GM12878 (cell line): Measurements from ENCODE around the gene MAML3. TPM values are rescaled to one million over a fixed set of nuclear protein-coding genes. Genes with fewer than 3 reads are reported as not detected.

Experiments used
- ATAC-seq: fragments of 200-7000 bp; cut with Tn5 transposase; 3 replicates; pipeline ENCODE4 v1.9.1; 2020; ENCODE audit warnings: mild to moderate bottlenecking, moderate library complexity
- BruUV-seq: library from RNA; stranded (reverse); fragments of 400-500 nt; replicated peaks from 2 replicates; lab custom pipeline; 2021; lab: Mats Ljungman, UMichigan
- CTCF ChIA-PET: fragments of 300-600 bp; sonication (Branson Sonifier 250); formaldehyde crosslinking; extraction: SDS; loops from one replicate; lab custom pipeline; 2021; ENCODE audit warnings: inconsistent platforms; lab: Yijun Ruan, JAX
- POLR2A ChIA-PET: fragments of 350-600 bp; formaldehyde crosslinking; extraction: SDS; loops from one replicate; lab custom pipeline; 2021; ENCODE audit warnings: inconsistent platforms; lab: Charles Lee
- RAD21 ChIA-PET: fragments of 300-600 bp; sonication (Branson Sonifier 250); formaldehyde crosslinking; loops from one replicate; lab custom pipeline; 2023; ENCODE audit warnings: antibody characterized with exemption; ENCODE audit not compliant: unreplicated experiment; lab: Charles Lee
- SMC1A ChIA-PET: fragments of 300-600 bp; sonication (Branson Sonifier 250); formaldehyde crosslinking; loops from one replicate; lab custom pipeline; 2023; ENCODE audit not compliant: unreplicated experiment, uncharacterized antibody; lab: Charles Lee
- DNase-seq: peaks from one replicate; pipeline ENCODE4 v3.0.0-alpha.2; 2011; ENCODE audit warnings: low read depth, low spot score
- FAIRE-seq: peaks from 3 replicates; lab custom pipeline; 2011; peaks lifted over from hg19 to GRCh38; lab: Jason Lieb, UNC
- H2AFZ ChIP-seq: 2 replicates; pipeline ENCODE4 v1.6.0; 2011; ENCODE audit warnings: low read depth, low read length, control low read depth; ENCODE audit not compliant: control insufficient read depth
- H3K27ac ChIP-seq: 2 replicates; pipeline ENCODE4 v1.5.1; 2011; ENCODE audit warnings: control low read depth; ENCODE audit not compliant: control insufficient read depth, insufficient read depth
- H3K27me3 ChIP-seq, 2 experiments: replicated peaks in 1 of 2; 2 replicates each; pipeline versions ENCODE4 v1.6.0 to v1.6.1; 2011; ENCODE audit warnings: low read length in 1 of 2; ENCODE audit not compliant: control insufficient read depth in 2 of 2, insufficient read depth in 2 of 2
- H3K36me3 ChIP-seq, 2 experiments: 2 replicates each; pipeline ENCODE4 v1.5.1; 2011; ENCODE audit warnings: low read length in 1 of 2; ENCODE audit not compliant: control insufficient read depth in 2 of 2, insufficient read depth in 2 of 2
- H3K4me1 ChIP-seq: 2 replicates; pipeline ENCODE4 v1.6.1; 2011; ENCODE audit warnings: mild to moderate bottlenecking, low read length, moderate library complexity, mixed read lengths; ENCODE audit not compliant: control insufficient read depth, insufficient read depth
- H3K4me2 ChIP-seq: 2 replicates; pipeline ENCODE4 v1.6.0; 2011; ENCODE audit warnings: control low read depth; ENCODE audit not compliant: control insufficient read depth, insufficient read depth
- H3K4me3 ChIP-seq: fragments of 200-600 bp; sonication (generic); 2 replicates; pipeline ENCODE4 v1.5.1; 2016
- H3K79me2 ChIP-seq: 2 replicates; pipeline ENCODE4 v1.6.0; 2011; ENCODE audit warnings: low read length; ENCODE audit not compliant: control insufficient read depth, insufficient read depth
- H3K9ac ChIP-seq: 2 replicates; pipeline ENCODE4 v1.8.0; 2011; ENCODE audit warnings: low read length, control low read depth, mixed read lengths; ENCODE audit not compliant: control insufficient read depth, insufficient read depth
- H3K9me3 ChIP-seq: replicated peaks from 3 replicates; pipeline ENCODE4 v1.5.1; 2011; ENCODE audit warnings: mild to moderate bottlenecking, low read length; ENCODE audit not compliant: control insufficient read depth, insufficient read depth
- H4K20me1 ChIP-seq: 2 replicates; pipeline ENCODE4 v1.6.0; 2011; ENCODE audit not compliant: control insufficient read depth, insufficient read depth
- IKZF1 ChIP-seq: fragments of 450-650 bp; conservative IDR thresholded peaks from 2 replicates; pipeline ENCODE4 v1.6.1; 2017; ENCODE audit warnings: antibody characterized with exemption, mild to moderate bottlenecking
- MYB ChIP-seq: fragments of 150-350 bp; IDR thresholded peaks from 2 replicates; pipeline ENCODE4 v1.6.1; 2014; ENCODE audit warnings: mild to moderate bottlenecking, low read depth, low read length, borderline replicate concordance
- REST ChIP-seq: IDR thresholded peaks from 2 replicates; pipeline ENCODE4 v1.6.1; 2012; ENCODE audit warnings: mild to moderate bottlenecking, low read depth, low read length
- SMAD1 ChIP-seq: fragments of 450-650 bp; IDR thresholded peaks from 2 replicates; pipeline ENCODE4 v1.6.1; 2018; ENCODE audit warnings: mild to moderate bottlenecking, low read depth; ENCODE audit not compliant: partially characterized antibody
- YBX1 ChIP-seq: fragments of 450-650 bp; IDR thresholded peaks from 2 replicates; pipeline ENCODE4 v1.6.1; 2016; ENCODE audit warnings: antibody characterized with exemption
- WGBS: methylation state at CpG from one replicate; pipeline ENCODE4 v1.1.6; 2016; ENCODE audit warnings: low lambda C conversion rate; ENCODE audit not compliant: insufficient replicate concordance, insufficient coverage; ENCODE audit errors: missing lambda C conversion rate; 5-methylcytosine and 5-hydroxymethylcytosine counted together
- in situ Hi-C: fragments of 300-500 bp; cut with MboI; formaldehyde crosslinking; loops from 9 replicates; pipeline ENCODE4 v1.14.3; 2018; ENCODE audit warnings: mixed read lengths
- intact Hi-C: fragments of 100-400 bp; cut with micrococcal nuclease; formaldehyde crosslinking; loops from one replicate; pipeline ENCODE4 v1.14.2; 2022; ENCODE audit not compliant: unreplicated experiment
- polyA plus RNA-seq, 11 experiments: library from polyadenylated mRNA; depleted of rRNA in 4 of 11; unstranded in 6 of 11; stranded (reverse) in 5 of 11; fragments of >200 nt; fragmentation: Nextera tagmentation in 4 of 11; fragmentation: Illumina TruSeq in 1 of 11; extraction: Ambion mirVana in 4 of 11; extraction: Trizol in 1 of 11; gene quantifications; 1 replicate in 1 of 11; 2 replicates in 10 of 11; pipeline versions ENCODE4 v1.2.1 to v1.2.3, GENCODE V29; 2011 to 2016; ENCODE audit warnings: inconsistent platforms in 2 of 11, missing spikeins in 2 of 11, low read depth in 1 of 11
- total RNA-seq, 4 experiments: library from RNA; depleted of rRNA in 3 of 4; stranded (reverse); fragments of >200 nt in 3 of 4; fragmentation: Illumina TruSeq in 1 of 4; extraction: Trizol in 1 of 4; gene quantifications; 2 replicates each; pipeline versions ENCODE4 v1.2.1 to v1.2.3, GENCODE V29; 2013 to 2021

The MAML3 gene
- total and polyA plus RNA-seq, 10 of the 15 experiments (the other 5 are each of a cell fraction or from before 2014, with no cell fraction given): under 0.01 to 0.53 (median 0.06) TPM; not detected in 2

GRCh38 chr4:139756391-139757180 is 397.4 kb downstream of the MAML3 start:
- no peak overlapping the region for H3K4me3 ChIP-seq
- H3K4me1 ChIP-seq: no peaks in the 10 kb centered on the region
- ATAC-seq (no peak), DNase-seq (no peak), FAIRE-seq (no peak)
- WGBS: 36% methylated on average over 10 of the region's 10 CpGs
- H3K4me2 ChIP-seq: no peak overlapping the region
- ChIA-PET SMC1A (interaction anchor here (0.7 kb wide), 1 partner anchor 544 kb away, joined by 3 read pairs; no protein-coding TSS in a partner anchor), RAD21 (no interaction called here), POLR2A (no interaction called here), CTCF (no interaction called here)
- H3K27ac ChIP-seq: no peak overlapping the region
- intact Hi-C loops: no loop called here
- no peaks in the 10 kb centered on the region for H3K79me2 ChIP-seq
- no peaks in the 10 kb centered on the region for H3K9me3 ChIP-seq
- no peak overlapping the region for H3K9ac ChIP-seq
- H3K36me3 ChIP-seq: no peaks in the 10 kb centered on the region
- H2AFZ ChIP-seq: no peak overlapping the region
- in situ Hi-C loops: no loop called here
- H3K27me3 ChIP-seq: peaks cover 2 to 3% of the 10 kb centered on the region in 2 experiments; a peak in 3 of 4 replicates
- TF ChIP-seq YBX1 (no peak), MYB (no peak), SMAD1 (no peak), REST (no peak), IKZF1 (no peak)
- H4K20me1 ChIP-seq: no peaks in the 10 kb centered on the region
- no TSS peak for BruUV-seq
